Right ventricle myocardium superior (tissue), 1 donor: Measurements from ENCODE around the gene ECM2. TPM values are rescaled to one million over a fixed set of nuclear protein-coding genes. Genes with fewer than 3 reads are reported as not detected.

ENCODE experiments used
- ATAC-seq: fragments of 200-7000 bp; cut with Tn5 transposase; one replicate; pipeline ENCODE4 v1.9.1; 2020; ENCODE audit warnings: mild to moderate bottlenecking; ENCODE audit not compliant: poor library complexity
- DNase-seq: peaks from one replicate; pipeline ENCODE4 v3.0.0-alpha.2; 2020
- intact Hi-C: fragments of 100-400 bp; cut with DNase I; formaldehyde crosslinking; loops from one replicate; pipeline ENCODE4 v1.11.2; 2022
- microRNA-seq: library from miRNA; unstranded; fragments of <30 nt; microRNA quantifications from one replicate; pipeline ENCODE4 v1.2.0, GENCODE V29; 2020
- total RNA-seq: library from RNA; stranded (reverse); fragmentation: NEBNext Ultra II Directional; extraction: Animal tissue kit (Norgen Biotek cat#: 25700); gene quantifications from one replicate; pipeline ENCODE4 v1.2.1, GENCODE V29; 2021
- donor health status: DM: no; HTN: yes; CAD: no; lungs with severe emphysema.

ECM2 gene
- total RNA-seq, 1 donor from 2014 or later: 5.6 TPM

DNA sequence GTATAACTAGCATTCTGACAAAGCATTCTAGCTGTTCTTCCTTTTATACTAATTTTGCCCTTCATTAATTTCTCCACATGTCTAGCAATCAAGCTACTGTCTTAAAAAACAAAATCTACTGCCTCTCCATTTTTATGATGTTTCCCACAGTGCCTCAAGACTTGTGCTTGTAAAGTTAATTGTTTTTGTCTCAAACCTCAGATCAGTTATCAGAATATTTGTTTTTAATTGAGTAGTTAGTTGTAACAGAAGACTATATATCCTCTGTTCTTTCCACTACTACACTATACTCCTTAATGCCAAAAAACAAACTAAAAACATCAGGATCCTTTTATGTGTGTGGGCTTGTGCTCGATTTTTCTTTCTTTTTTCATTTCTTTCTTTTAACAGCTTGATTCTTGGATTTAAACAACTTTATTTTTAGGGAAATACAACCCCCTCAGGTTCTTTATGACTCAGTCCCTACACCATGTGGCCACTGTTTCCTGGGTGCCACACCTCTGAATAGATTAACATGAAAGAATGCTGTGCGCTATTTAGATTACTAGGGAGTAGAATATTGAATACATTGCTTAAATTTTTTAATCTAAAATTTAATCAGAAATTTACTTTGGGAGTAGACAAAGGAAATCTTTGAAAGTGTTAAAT, 54.7 kb downstream of the ECM2 start:
- peak; percentile 38 for ATAC-seq
- intact Hi-C loops: no loop called here
- DNase-seq: no peak

DNA sequence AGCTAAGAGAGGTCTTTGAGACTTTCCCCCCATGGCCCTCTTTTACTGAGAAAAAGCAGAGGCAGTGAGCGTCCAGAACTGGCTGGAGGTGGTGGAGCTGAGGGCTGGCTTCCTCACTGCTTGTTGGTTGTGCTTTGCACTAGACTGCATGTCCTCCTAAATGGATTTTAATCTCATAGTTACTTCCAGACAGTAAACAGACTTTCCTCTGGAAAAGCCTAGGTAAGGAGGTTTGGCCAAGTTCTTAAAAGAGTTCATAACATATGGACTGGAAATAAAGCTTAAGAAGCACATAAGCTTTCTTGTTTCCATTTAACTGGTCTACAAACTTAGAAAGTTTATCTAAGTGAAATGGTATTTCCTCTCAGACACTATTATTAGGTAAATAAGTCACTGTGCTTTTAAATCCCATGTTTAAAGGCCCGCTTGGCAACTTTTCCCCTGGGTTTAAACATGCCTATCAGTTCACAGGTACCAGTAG, 55.5 kb downstream of the ECM2 start:
- intact Hi-C loops: no loop called here
- peak; percentile 38 for ATAC-seq

DNA sequence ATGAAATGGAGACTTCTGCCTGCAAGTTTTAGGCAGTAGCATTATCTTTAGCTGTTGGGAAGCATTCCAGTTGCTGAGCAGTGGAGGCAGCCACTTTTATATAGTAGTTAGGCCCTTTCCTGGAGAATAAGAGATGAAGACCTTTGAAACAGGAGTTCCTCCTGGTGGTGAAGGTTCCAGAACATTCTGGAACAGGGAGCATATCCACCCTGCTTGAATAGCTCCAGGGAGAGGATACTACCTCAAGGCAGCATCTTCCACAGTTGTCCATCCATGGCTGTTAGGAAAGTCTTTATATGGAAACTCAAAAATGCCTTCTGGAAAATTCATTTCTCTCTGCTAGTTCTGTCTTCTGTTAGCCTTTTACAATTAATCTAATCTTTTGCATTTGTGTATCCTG, 56.4 kb downstream of the ECM2 start:
- intact Hi-C loops: no loop called here
- no peak for DNase-seq
- ATAC-seq: no peak

More for the DNA sequence above, 55.5 kb downstream of the ECM2 start:
- DNase-seq: no peak

DNA sequence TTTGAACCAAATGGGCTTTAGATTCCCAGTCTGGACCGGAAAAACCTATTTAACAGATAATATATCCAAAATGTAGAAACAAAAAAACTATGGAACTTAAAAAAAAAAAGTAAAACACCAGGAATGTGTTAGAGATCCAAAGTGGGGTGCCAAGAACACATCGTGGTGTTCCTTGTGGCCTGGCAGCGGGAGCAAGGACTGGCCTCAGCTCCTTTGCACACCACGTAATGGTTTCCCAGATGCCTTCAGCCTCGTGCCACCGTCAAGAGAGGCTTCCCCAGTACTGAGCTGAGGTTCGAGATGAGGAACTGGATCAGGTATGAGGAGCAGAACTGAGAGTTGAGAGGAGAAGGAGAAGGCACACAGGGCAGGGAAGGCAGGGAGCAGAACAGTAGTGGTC, 57.0 kb downstream of the ECM2 start:
- no peak for ATAC-seq
- DNase-seq: no peak
- intact Hi-C loops: no loop called here

DNA sequence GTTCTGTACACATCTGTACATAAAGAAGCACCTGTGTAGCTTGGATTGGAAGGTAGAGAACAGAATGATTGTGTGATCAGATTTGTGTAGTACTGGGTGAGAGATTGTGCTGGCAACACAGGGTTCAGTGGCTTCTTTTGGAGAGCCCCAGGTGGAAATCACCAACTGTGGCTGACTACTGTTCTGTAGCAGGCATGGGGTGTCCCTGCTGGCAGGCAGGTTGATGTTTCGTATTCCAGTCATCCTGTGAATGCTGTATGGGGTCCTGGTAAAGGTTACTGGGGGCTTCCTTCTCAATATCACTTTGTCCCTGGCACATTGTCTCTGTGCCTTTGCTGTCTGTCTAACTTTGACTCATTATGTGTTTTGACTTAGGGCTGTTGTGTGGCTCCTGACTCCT, 58.8 kb downstream of the ECM2 start:
- intact Hi-C loops: no loop called here

DNA sequence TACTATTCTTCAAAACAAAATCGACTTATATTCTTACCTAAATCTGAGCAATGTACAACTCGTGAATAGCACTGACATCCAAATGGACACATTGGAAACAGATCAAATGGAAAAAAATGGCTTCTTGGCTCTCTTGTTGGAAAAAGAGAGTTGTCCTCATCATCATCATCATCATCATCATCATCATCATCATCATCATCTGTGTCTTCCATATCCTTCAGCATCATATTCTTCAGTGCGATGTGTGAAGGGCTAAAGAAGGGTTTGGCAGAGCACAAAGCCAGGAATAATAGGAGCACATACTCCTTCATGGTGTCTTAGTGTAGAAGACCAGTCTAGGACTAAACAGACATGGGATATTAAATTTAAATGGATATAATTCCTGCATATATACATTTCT, 61.2 kb downstream of the ECM2 start:
- DNase-seq (no peak), ATAC-seq (no peak)
- intact Hi-C loops: no loop called here

More for the DNA sequence above, 58.8 kb downstream of the ECM2 start:
- ATAC-seq (no peak), DNase-seq (no peak)

DNA sequence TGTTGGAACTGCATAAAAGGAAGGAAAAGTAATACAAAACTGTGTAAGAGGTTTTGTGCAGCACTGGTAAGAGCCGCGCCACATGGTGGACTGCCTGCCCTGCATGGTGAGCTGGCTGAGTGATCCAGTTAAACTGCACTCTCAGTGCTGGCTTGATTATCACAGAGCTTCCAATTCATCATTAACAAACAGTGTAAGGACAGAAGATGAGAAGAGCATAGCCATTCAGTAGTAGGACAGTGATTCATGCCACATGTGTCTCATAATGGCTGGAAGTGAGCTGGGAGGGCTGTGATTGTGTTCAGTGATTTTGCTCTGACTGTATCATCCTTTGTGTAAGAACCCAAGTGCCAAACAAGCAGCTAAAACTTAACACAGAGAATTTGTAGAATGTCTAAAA, 67.6 kb downstream of the ECM2 start:
- ATAC-seq (no peak), DNase-seq (no peak)
- intact Hi-C loops: no loop called here

DNA sequence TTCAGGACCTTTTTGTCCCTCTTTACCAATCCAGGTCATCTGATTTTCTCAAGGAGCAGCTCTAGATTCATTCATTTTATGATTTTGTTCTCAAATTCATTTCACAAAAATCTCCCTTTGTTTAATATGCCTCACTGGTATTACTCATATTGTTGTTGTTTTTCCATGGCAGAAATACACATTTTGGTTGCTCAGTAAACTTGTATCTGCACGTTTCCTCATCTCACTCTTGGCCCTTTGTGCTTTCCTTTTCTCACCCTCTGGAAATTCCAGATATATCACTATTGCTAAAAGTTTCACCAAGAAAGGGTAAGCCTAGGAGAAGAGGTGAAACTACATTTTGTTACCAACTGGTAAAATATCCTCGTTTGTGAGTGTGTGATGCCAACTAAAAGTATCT, 68.3 kb downstream of the ECM2 start:
- intact Hi-C loops: no loop called here
- no peak for DNase-seq
- ATAC-seq: no peak

DNA sequence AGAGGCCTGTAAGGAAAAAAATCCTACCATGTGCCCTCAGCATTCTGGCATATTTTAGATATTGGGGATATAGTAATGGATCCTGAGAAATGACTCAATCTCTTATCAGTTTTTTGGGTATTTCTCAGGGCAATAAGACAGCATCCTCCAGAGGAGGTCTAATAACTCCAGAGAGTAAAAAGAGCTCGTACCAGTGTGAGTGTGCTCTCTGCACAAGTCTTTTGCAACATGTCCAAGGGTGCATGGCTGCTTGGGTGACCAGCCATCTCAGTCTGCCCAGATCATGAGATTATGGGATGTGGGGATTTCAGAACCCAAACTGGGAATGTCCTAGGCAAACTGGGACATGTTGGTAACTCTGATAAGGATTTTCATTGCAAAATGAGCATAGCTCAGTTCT, 68.7 kb downstream of the ECM2 start:
- no peak for ATAC-seq
- intact Hi-C loops: no loop called here
- DNase-seq: no peak

DNA sequence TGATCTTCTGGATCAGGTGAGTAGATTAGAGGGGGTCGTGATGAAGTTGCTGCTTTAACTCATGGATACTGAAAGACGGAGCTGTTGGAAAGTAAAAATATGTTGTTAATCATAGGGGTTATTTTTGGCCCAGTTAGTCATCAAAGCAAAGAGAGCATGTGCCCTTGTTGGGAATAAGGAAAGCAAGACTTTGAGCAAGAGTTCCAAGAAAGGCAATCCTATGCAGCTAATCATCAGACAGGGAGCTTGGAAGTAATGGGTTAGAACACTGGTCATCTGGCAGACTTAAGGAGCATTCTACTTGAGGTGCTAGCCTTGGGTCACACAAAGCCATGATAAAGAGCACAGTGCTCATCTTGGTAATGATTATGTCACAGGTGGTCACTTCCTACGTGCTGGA, 71.8 kb downstream of the ECM2 start:
- no peak for DNase-seq
- intact Hi-C loops: no loop called here
- ATAC-seq: peak; percentile 67

DNA sequence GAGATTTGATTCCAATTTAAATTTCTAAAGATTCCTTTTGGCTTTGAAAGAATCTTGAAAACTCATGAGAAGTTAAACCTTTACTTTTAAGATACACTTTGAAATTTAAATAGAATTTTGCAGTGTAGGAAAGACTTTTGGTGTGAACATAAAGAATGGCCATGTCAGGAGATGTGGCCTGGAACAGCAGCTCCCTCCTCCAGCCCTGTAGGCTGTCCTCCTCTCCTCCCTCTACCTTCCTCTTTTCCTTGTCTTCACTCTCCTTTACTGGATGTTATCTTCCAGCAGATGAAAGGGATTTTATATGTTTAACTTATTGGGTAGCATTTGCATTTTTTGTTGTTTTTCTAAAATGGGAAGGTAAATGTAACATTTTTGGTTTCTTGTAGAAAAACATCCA, 72.4 kb downstream of the ECM2 start:
- DNase-seq (no peak), ATAC-seq (no peak)
- intact Hi-C loops: no loop called here

DNA sequence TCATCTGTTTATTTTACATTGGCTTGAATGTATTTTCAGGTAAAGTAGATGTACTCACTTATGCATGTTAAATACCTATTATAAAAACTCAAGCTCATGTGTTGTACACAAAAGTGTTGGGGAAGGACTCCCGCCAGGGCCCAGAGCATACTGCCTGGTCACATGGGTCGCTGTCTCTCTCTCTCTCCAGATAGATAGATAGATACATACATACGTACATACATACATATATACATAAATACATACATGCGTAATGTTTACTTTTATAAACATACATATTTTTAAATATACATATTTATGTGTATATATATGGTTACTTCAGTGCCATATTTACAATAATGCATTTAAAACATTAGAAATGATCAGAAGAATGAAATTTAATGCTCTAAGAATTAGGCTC, 78.2 kb downstream of the ECM2 start:
- no peak for DNase-seq
- no peak for ATAC-seq
- intact Hi-C loops: no loop called here

DNA sequence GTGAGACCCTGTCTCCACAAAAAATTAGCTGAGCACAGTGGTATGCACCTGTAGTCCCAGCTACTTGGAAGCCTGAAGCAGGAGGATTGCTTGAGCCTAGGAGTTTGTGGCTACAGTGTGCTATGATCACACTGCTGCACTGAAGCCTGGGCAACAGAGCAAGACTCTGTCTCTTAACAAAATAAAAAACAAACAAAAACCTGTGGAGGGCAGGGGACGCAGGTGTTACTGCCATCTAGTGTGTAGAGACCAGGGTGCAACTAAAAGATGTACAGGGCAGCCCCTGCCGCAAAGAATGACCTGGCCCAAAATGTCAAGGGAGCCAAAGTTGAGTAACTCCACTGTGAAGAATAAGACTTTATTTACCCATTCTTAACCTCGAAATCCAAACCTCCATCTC, 80.6 kb downstream of the ECM2 start:
- DNase-seq: no peak
- intact Hi-C loops: no loop called here
- no peak for ATAC-seq

DNA sequence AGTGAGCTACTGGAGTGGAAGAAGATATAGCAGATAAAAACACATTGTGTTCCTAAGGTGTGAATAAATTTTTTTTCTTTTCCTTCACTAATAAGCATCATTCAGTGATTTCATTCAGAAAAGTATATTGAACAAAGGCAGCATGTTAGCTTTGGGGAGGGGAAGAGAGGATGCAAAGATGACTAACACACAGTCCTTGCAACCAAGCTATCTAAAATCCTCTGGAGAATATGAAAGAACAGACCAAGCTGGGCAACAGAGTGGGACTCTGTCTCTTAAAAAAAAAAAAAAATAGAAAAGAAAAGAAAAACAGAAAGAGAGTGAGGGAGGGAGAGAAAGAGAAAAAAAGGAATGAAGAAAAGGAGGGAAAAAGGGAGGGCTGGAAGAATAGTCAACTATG, 89.3 kb downstream of the ECM2 start:
- ATAC-seq (no peak), DNase-seq (no peak)
- intact Hi-C loops: no loop called here

Small RNA genes within 50 kb of the gene (microRNA-seq; reads per million reads assigned to microRNA genes)
- gene MIR4670: not detected

Other genes starting within 250 kb of the ECM2 start
- 56.3 TPM for gene IARS1, start 242.3 kb downstream of the ECM2 start, total RNA-seq
- gene NOL8, start 210.6 kb downstream of the ECM2 start, total RNA-seq: 12.4 TPM
- 3.0 TPM for gene CENPP, start 210.0 kb downstream of the ECM2 start, total RNA-seq
- gene OGN, start 131.4 kb downstream of the ECM2 start, total RNA-seq: 10.0 TPM
- 4.2 TPM for gene OMD, start 111.5 kb downstream of the ECM2 start, total RNA-seq
- 4.8 TPM for gene ASPN, start 53.5 kb downstream of the ECM2 start, total RNA-seq
- gene IPPK, start 134.1 kb upstream of the ECM2 start, total RNA-seq: 7.9 TPM
- gene BICD2, start 228.8 kb upstream of the ECM2 start, total RNA-seq: 33.2 TPM